HepG2 (cell line): ENCODE data around the gene MUC21. TPM values are rescaled to one million over a fixed set of nuclear protein-coding genes. Genes with fewer than 3 reads are reported as not detected.

ENCODE experiments used
- ATAC-seq: fragments of 200-7000 bp; cut with Tn5 transposase; 3 replicates; pipeline ENCODE4 v1.9.1; 2020; ENCODE audit warnings: mild to moderate bottlenecking, moderate library complexity
- BruUV-seq: library from RNA; stranded (reverse); fragments of 400-500 nt; replicated peaks from 2 replicates; lab custom pipeline; 2021; lab: Mats Ljungman, UMichigan
- CTCF ChIA-PET: fragments of 300-600 bp; formaldehyde crosslinking; extraction: SDS; loops from one replicate; lab custom pipeline; 2021; ENCODE audit warnings: low total read pairs, inconsistent platforms, low intra/inter-chr PET ratio; lab: Yijun Ruan, JAX
- POLR2A ChIA-PET: fragments of 350-600 bp; sonication (Branson Sonifier 250); formaldehyde crosslinking; loops from one replicate; lab custom pipeline; 2020; ENCODE audit warnings: antibody characterized with exemption, inconsistent platforms; lab: Yijun Ruan, JAX
- DNase-seq: peaks from one replicate; pipeline ENCODE4 v3.0.0-alpha.2; 2015; ENCODE audit warnings: low spot score
- FAIRE-seq: peaks from 3 replicates; lab custom pipeline; 2011; peaks lifted over from hg19 to GRCh38; lab: Jason Lieb, UNC
- H2AFZ ChIP-seq: one replicate; pipeline ENCODE4 v1.6.1; 2011; ENCODE audit warnings: low read length, inconsistent platforms
- H3K27ac ChIP-seq: fragments of 300-600 bp; 3 replicates; pipeline ENCODE4 v1.8.0; 2011; ENCODE audit warnings: mixed run types, mild to moderate bottlenecking, mixed read lengths, low read length, inconsistent platforms; ENCODE audit not compliant: insufficient read depth; ENCODE audit errors: extremely low read length
- H3K27me3 ChIP-seq, 2 experiments: fragments of 200-600 bp in 1 of 2; 2 replicates in 1 of 2; 3 replicates in 1 of 2; pipeline versions ENCODE4 v1.6.0 to v1.8.0; 2011; ENCODE audit warnings: low read length in 2 of 2, mild to moderate bottlenecking in 2 of 2, moderate library complexity in 2 of 2, inconsistent platforms in 1 of 2; ENCODE audit not compliant: insufficient read depth in 2 of 2, control insufficient read depth in 1 of 2
- H3K36me3 ChIP-seq, 2 experiments: fragments of 200-600 bp in 1 of 2; replicated peaks in 1 of 2; 2 replicates in 1 of 2; 3 replicates in 1 of 2; pipeline versions ENCODE4 v1.5.1 to v1.8.0; 2011; ENCODE audit warnings: low read length in 2 of 2, inconsistent platforms in 1 of 2; ENCODE audit not compliant: insufficient read depth in 2 of 2, control insufficient read depth in 1 of 2
- H3K4me1 ChIP-seq: 2 replicates; pipeline ENCODE4 v1.5.1; 2012; ENCODE audit warnings: low read length, inconsistent platforms; ENCODE audit not compliant: insufficient read depth
- H3K4me2 ChIP-seq: 2 replicates; pipeline ENCODE4 v1.6.0; 2011; ENCODE audit warnings: low read depth, low read length, inconsistent platforms
- H3K4me3 ChIP-seq, 3 experiments: fragments of 200-600 bp in 1 of 3; sonication (generic), shearing (Covaris generic) in 1 of 3; replicated peaks in 1 of 3; 2 replicates each; pipeline ENCODE4 v1.5.1; 2011 to 2016; ENCODE audit warnings: low read length in 3 of 3, inconsistent platforms in 2 of 3, low read depth in 2 of 3, mild to moderate bottlenecking in 2 of 3, control low read depth in 1 of 3, mixed read lengths in 1 of 3; ENCODE audit not compliant: insufficient read depth in 1 of 3
- H3K79me2 ChIP-seq: one replicate; pipeline ENCODE4 v1.6.1; 2011; ENCODE audit warnings: low read length, inconsistent platforms; ENCODE audit not compliant: insufficient read depth
- H3K9ac ChIP-seq: 2 replicates; pipeline ENCODE4 v1.6.0; 2011; ENCODE audit warnings: mild to moderate bottlenecking, low read depth, low read length, inconsistent platforms; ENCODE audit not compliant: insufficient read depth
- H3K9me3 ChIP-seq: 2 replicates; pipeline ENCODE4 v1.5.1; 2012; ENCODE audit warnings: mild to moderate bottlenecking, low read length
- H4K20me1 ChIP-seq: 2 replicates; pipeline ENCODE4 v1.6.0; 2011; ENCODE audit warnings: inconsistent platforms, mild to moderate bottlenecking, low read length, moderate library complexity; ENCODE audit not compliant: insufficient read depth
- ISL2 ChIP-seq: sonication (generic); formaldehyde crosslinking; IDR thresholded peaks from 2 replicates; pipeline ENCODE4 v1.5.0; 2020; ENCODE audit warnings: missing genetic modification reagents
- NR2F1 ChIP-seq, 2 experiments: fragments of 450-650 bp in 1 of 2; formaldehyde crosslinking in 1 of 2; IDR thresholded peaks; 2 replicates each; pipeline versions ENCODE4 v1.5.0 to v1.6.1; 2016 to 2020; ENCODE audit warnings: mild to moderate bottlenecking in 1 of 2, missing compliant biosample characterization in 1 of 2, missing genetic modification reagents in 1 of 2, moderate library complexity in 1 of 2
- POLR2AphosphoS5 ChIP-seq: IDR thresholded peaks from 2 replicates; pipeline ENCODE4 v1.6.1; 2012; ENCODE audit warnings: low read depth, low read length
- RAD21 ChIP-seq: fragments of 450-650 bp; formaldehyde crosslinking; IDR thresholded peaks from 2 replicates; pipeline ENCODE4 v1.5.0; 2020; ENCODE audit warnings: mild to moderate bottlenecking
- SIX1 ChIP-seq: sonication (generic); formaldehyde crosslinking; IDR thresholded peaks from 2 replicates; pipeline ENCODE4 v1.4.0; 2020; ENCODE audit warnings: missing genetic modification reagents, borderline replicate concordance
- SKI ChIP-seq: fragments of 450-650 bp; IDR thresholded peaks from one replicate; pipeline ENCODE4 v1.6.1; 2018; ENCODE audit warnings: mild to moderate bottlenecking; ENCODE audit not compliant: partially characterized antibody
- ZMAT3 ChIP-seq: sonication (generic); formaldehyde crosslinking; conservative IDR thresholded peaks from 2 replicates; pipeline ENCODE4 v1.7.0; 2021; ENCODE audit warnings: missing genetic modification reagents
- ZNF180 ChIP-seq: sonication (generic); formaldehyde crosslinking; IDR thresholded peaks from 2 replicates; pipeline ENCODE4 v1.4.0; 2020; ENCODE audit warnings: low read depth, missing genetic modification reagents, borderline replicate concordance
- ZNF207 ChIP-seq: fragments of 450-650 bp; IDR thresholded peaks from 2 replicates; pipeline ENCODE4 v1.6.1; 2016; ENCODE audit warnings: antibody characterized with exemption, borderline replicate concordance
- ZNF232 ChIP-seq: sonication (generic); formaldehyde crosslinking; IDR thresholded peaks from 2 replicates; pipeline ENCODE4 v1.4.0; 2020; ENCODE audit warnings: missing genetic modification reagents, borderline replicate concordance
- ZNF446 ChIP-seq: sonication (generic); formaldehyde crosslinking; IDR thresholded peaks from 2 replicates; pipeline ENCODE4 v1.5.0; 2020; ENCODE audit warnings: mild to moderate bottlenecking, missing genetic modification reagents
- ZNF530 ChIP-seq: sonication (generic); formaldehyde crosslinking; IDR thresholded peaks from 2 replicates; pipeline ENCODE4 v1.5.0; 2020; ENCODE audit warnings: low read depth, mild to moderate bottlenecking, missing genetic modification reagents
- ZSCAN20 ChIP-seq: sonication (generic); formaldehyde crosslinking; IDR thresholded peaks from 2 replicates; pipeline ENCODE4 v1.4.0; 2020; ENCODE audit warnings: missing genetic modification reagents, mild to moderate bottlenecking, borderline replicate concordance
- WGBS: methylation state at CpG from one replicate; pipeline ENCODE4 v1.1.6; 2017; ENCODE audit warnings: low lambda C conversion rate; 5-methylcytosine and 5-hydroxymethylcytosine counted together
- in situ Hi-C: cut with HindIII; loops from 2 replicates; pipeline ENCODE4 v1.10.0; 2017; ENCODE audit warnings: low pct_unique_long_range_greater_than_20kb; ENCODE audit not compliant: extremely low pct_ligation_motif_present
- intact Hi-C: fragments of 100-400 bp; cut with micrococcal nuclease; formaldehyde crosslinking; loops from one replicate; pipeline ENCODE4 v1.10.0; 2022; ENCODE audit not compliant: unreplicated experiment
- polyA plus RNA-seq, 8 experiments: library from polyadenylated mRNA; depleted of rRNA in 3 of 8; stranded (reverse) in 7 of 8; unstranded in 1 of 8; fragments of >200 nt; fragmentation: Illumina TruSeq in 4 of 8; extraction: Trizol in 4 of 8; gene quantifications; 2 replicates each; pipeline versions ENCODE4 v1.2.1 to v1.2.3, GENCODE V29; 2011 to 2016; ENCODE audit warnings: low read depth in 4 of 8, missing spikeins in 1 of 8, mixed read lengths in 1 of 8; ENCODE audit not compliant: insufficient read depth in 1 of 8
- total RNA-seq, 5 experiments: library from RNA; depleted of rRNA; stranded (reverse); fragments of >200 nt; fragmentation: Illumina TruSeq; extraction: Trizol; gene quantifications; 2 replicates each; pipeline ENCODE4 v1.2.3, GENCODE V29; 2016; ENCODE audit warnings: low read depth in 1 of 5
- TF ChIP-seq, protein P1 (sequence below): sonication (generic); formaldehyde crosslinking; IDR thresholded peaks from 2 replicates; pipeline ENCODE4 v1.4.0; 2020; ENCODE audit warnings: missing genetic modification reagents

The MUC21 gene
- total and polyA plus RNA-seq, 2 of the 13 experiments (the other 11 are each of a cell fraction or from before 2014, with no cell fraction given) = not detected

DNA sequence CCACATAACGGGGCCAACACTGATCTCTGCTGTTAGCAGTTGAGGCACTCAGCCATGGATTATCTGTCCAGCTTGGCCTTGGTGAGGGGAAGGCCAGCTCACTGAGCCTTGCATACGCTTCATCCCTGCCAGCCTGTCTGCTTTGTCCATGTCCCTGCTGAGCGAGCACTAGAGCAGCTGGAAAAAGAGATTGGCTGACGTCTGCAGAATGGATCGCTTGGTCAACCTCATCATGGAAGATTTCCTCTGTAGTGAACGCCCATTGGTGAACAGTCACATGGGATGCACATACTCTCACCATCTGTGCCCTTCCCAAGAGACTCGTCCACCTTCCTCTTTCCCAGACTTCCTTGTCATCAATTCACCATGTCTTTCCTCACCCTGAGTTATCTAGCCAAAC is 53.7 kb downstream of the MUC21 start:
- no peak for ATAC-seq
- POLR2A ChIA-PET = no interaction called here
- Histone ChIP-seq H3K4me2 (no peak overlapping the region), H3K36me3 (no peaks in the 10 kb centered on the region), H3K79me2 (no peaks in the 10 kb centered on the region), H3K27me3 (peaks cover 0 to 10% of the 10 kb centered on the region in 2 experiments; a peak in 2 of 5 replicates), H2AFZ (no peak overlapping the region), H3K4me1 (peaks cover 12% of the 10 kb centered on the region), H3K9ac (no peak overlapping the region), H3K9me3 (no peaks in the 10 kb centered on the region), H3K4me3 (no peak overlapping the region)
- no peak for FAIRE-seq
- in situ Hi-C loops (no loop called here), intact Hi-C loops (no loop called here)
- WGBS = 35% methylated on average over 7 of the region's 7 CpGs
- no TSS peak for BruUV-seq
- CTCF ChIA-PET = no interaction called here
- no peak for DNase-seq
- TF ChIP-seq ISL2 (no peak), ZNF180 (no peak), RAD21 (CRISPR knock-in tag) (no peak), ZNF232 (CRISPR knock-in tag) (no peak), SIX1 (CRISPR knock-in tag) (no peak), ZMAT3 (CRISPR knock-in tag) (no peak), ZNF207 (no peak), POLR2AphosphoS5 (no peak), ZNF530 (no peak), SKI (no peak), ZSCAN20 (no peak), ZNF446 (no peak), NR2F1 (CRISPR knock-in tag; IDR thresholded peaks at IDR 0.05) (no peak)
- TF ChIP-seq, protein P1, sequence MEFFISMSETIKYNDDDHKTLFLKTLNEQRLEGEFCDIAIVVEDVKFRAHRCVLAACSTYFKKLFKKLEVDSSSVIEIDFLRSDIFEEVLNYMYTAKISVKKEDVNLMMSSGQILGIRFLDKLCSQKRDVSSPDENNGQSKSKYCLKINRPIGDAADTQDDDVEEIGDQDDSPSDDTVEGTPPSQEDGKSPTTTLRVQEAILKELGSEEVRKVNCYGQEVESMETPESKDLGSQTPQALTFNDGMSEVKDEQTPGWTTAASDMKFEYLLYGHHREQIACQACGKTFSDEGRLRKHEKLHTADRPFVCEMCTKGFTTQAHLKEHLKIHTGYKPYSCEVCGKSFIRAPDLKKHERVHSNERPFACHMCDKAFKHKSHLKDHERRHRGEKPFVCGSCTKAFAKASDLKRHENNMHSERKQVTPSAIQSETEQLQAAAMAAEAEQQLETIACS (CRISPR knock-in tag) = no peak
- TF ChIP-seq, all 625 proteins: peak for 0
- no peaks in the 10 kb centered on the region for H4K20me1 ChIP-seq
- H3K27ac ChIP-seq = no peak overlapping the region
